ENCODE measurements around the gene ARL9. TPM values are rescaled to one million over a fixed set of nuclear protein-coding genes. Genes with fewer than 3 reads are reported as not detected.

Gene ARL9
- polyA plus RNA-seq, 1 donor: 0.45 TPM

DNA sequence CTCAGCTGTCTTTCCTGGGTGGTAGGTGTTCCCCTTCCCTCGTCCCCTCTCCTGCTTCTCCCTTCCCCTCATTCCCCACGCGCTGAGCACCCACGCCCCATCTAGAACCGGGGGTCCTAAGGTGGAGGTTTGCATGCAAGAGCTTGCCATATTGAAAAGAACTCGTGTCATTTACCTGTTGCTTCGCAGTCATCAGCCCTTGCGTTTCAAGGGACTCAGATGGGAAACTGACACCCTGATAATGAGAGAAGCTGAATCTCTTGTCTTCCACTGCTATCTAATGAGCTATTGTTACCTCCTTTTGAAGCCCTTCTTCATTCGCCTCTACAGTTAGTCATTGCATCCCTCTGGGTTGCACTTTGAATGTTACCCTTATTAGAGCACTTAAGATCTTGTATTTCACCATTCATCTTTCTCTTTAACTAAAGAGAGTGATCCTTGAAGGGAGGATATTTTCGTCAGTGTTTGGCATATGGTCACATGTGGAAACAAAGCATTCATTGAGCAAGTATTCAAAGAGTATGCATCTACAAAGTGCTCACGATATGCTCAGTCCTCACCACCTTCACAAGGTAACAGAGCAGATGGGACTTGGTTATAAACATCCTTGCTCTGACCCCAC, 25.7 kb downstream of the ARL9 start:
- no peak for DNase-seq

DNA sequence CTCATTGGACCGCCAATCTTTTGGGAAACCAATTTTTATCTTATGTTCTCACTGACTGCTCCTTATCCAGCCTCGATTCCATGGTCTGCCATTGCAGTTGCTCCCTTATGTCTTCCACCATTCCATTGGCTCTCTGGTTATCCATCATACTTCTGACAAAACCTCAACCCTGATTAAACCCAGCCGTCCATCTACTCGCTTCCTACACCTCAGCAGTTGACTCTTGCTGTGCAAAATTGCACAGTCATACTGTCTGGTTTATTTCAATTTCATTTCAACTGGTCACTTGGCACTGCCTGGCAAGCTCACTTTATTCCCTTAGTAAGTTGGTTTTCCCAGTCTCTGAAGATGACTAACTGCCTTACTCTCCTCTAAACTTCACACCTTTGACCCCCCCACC, 26.2 kb downstream of the ARL9 start:
- no peak for DNase-seq

DNA sequence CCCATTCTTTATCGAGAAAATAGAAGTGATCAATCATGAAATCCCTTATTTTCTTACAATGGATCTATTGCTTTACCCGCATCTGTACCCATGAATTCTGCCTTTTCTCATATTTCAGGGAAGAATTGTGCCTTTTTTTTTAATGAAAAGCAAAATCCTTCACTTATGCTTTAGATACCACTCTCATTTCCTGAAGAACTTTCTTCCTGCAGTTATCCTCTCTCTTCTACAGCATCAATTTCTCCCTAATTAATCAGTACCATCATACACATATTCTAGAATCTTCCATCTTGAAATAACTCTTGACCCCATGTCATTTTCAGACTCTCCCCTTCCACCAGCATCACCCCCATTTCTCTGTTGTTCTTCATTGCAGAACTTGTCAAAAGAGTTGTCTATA, 26.6 kb downstream of the ARL9 start:
- DNase-seq: no peak

GRCh38 chr4:56535915-56536314, 30.3 kb downstream of the ARL9 start:
- DNase-seq: no peak

- DNase-seq: no peak
These were observed 31.6 kb downstream of the ARL9 start for GRCh38 chr4:56537147-56537546.

DNA sequence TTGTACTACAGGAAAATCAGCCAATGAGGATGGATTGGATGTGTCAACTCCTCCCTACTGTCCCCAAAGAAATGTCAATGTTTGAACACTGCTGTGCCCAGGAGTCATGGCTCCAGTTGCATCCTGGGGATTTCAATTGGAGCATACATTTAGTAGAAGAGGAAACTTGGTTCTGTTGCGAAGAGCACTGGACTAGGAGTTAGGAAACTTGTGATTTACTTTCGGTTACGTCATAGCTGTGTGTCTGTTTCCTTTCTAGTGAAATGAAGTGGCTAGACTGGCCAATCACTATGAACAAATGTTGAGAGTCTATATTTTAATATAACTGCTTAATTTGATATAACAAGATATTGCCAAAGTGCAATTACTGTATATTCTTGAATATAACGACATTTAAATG, 35.2 kb downstream of the ARL9 start:
- no peak for DNase-seq

DNA sequence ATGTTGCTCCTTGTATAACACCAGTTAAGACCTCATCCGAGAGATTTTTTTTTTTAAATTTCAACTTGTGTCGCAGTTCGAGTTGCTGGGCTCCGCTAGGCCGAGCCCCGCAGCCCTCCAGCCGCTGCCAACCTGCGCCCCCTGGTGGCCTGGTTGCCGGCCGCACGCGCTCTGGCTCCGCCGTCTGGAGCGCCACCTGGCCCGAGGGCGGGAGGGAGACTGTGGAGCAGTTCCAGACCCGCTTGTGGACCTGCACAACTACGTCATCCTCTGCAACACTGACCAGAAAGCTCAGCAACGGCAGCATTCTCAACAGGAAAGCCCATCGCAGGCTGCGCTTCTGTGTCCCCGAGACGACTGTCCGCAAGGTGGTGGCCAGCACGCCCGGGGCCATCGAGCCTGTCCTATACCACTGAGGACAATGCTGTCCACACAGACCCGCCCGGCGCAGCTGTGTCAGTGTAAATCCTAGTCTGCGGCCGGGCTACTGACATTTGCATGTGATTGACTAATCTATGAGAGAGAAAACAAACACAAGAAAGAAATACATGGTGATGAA, 39.1 kb downstream of the ARL9 start:
- DNase-seq: peak; percentile 86

GRCh38 chr4:56550642-56551041, 45.1 kb downstream of the ARL9 start:
- no peak for DNase-seq

- no peak for DNase-seq
These were observed 45.9 kb downstream of the ARL9 start for GRCh38 chr4:56551516-56551915.

DNA sequence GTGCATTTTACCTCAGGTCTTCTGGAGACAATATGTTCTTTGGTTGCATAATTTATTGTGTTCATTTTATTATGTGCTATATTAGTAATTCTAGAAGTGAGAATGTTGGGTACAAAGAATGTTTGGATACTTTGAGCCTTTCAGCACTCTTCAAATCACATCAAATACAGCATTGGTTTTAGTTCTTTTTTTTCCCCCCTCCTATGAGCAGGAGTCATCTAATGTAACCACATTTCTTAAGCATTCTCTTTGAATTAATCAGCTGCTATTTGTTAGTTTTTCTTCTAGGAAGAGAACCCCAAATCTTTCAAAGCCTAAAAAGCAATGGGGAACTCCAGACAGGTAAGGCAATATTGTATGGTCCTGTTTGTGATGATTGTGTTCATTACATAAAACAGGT, 46.7 kb downstream of the ARL9 start:
- DNase-seq: no peak

GRCh38 chr4:56570041-56570440, 64.5 kb downstream of the ARL9 start:
- no peak for DNase-seq

Other genes starting within 250 kb of the ARL9 start
- 32.1 TPM for gene AASDH, start 118.3 kb upstream of the ARL9 start, polyA plus RNA-seq (ENCODE audit: insufficient read length)
- gene PPAT, start 70.2 kb upstream of the ARL9 start, polyA plus RNA-seq (ENCODE audit: insufficient read length): 29.0 TPM
- gene PAICS, start 69.5 kb upstream of the ARL9 start, polyA plus RNA-seq (ENCODE audit: insufficient read length): 138 TPM
- gene SRP72, start 38.2 kb upstream of the ARL9 start, polyA plus RNA-seq (ENCODE audit: insufficient read length): 155 TPM
- gene HOPX, start 175.5 kb downstream of the ARL9 start, polyA plus RNA-seq (ENCODE audit: insufficient read length): 12.4 TPM

Measured in left kidney (tissue), 2 donors.